B cell (primary cell): ENCODE measurements around the gene OTUD5.
A peak's percentile ranks its signal among the peaks of the same experiment; 100 is the strongest.

Experiments used
- EZH2 ChIP-seq: IDR thresholded peaks from 2 replicates; pipeline ENCODE4 v1.6.1; 2012; ENCODE audit warnings: borderline replicate concordance, low read depth, mild to moderate bottlenecking, moderate library complexity, low read length; ENCODE audit not compliant: insufficient read depth, poor library complexity, severe bottlenecking
- TF ChIP-seq, protein P1 (sequence below): fragments of 200-600 bp; IDR thresholded peaks from one replicate; pipeline ENCODE4 v1.8.0; 2022; ENCODE audit warnings: antibody characterized with exemption, mild to moderate bottlenecking

DNA sequence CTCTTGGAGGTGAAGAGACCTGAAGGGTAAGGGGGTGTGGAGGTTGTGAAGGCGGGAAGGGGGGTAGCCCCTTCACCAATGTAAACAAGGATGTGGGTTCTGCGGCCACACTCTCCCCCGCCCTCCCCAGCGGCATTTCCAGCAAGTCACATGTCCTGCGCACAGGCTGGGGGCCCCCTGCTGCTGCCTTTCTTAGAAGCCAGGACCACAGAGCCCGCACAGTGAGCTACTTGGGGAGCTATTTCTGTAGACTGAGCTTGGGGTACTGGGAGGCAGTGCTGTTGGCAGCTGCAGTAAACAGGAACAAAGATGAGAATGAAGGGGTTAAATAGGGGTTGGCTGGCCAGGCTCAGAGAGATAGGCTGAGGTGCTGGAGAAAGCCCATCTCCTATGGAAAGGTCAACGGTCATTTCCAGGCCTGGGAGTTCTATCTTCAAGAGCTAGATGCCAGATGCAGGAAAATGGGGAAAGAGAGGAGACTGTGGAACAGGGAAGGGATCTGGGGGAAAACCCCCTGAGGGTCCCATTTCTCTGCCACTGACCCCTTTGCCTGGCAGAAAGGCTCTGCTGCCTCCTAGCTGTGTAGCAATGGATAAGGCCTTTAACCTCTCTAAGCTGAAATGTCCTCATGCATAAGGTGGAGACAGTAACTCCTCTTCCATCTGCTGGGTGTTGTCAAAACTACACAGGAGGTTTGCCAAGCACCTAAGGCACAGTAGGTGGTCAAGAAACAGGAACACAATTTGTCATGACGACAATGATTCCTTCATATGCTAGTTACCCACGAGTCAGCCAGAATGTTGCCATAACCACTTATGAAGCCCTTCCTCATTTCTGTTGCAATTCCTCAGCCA lies 20.1 kb downstream of the OTUD5 start:
- TF ChIP-seq, protein P1, sequence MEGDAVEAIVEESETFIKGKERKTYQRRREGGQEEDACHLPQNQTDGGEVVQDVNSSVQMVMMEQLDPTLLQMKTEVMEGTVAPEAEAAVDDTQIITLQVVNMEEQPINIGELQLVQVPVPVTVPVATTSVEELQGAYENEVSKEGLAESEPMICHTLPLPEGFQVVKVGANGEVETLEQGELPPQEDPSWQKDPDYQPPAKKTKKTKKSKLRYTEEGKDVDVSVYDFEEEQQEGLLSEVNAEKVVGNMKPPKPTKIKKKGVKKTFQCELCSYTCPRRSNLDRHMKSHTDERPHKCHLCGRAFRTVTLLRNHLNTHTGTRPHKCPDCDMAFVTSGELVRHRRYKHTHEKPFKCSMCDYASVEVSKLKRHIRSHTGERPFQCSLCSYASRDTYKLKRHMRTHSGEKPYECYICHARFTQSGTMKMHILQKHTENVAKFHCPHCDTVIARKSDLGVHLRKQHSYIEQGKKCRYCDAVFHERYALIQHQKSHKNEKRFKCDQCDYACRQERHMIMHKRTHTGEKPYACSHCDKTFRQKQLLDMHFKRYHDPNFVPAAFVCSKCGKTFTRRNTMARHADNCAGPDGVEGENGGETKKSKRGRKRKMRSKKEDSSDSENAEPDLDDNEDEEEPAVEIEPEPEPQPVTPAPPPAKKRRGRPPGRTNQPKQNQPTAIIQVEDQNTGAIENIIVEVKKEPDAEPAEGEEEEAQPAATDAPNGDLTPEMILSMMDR, result peak; percentile 67
- no peak for TF ChIP-seq EZH2
